Gastrocnemius medialis (tissue), 4 donors: ENCODE measurements around the gene UGGT2. TPM values are rescaled to one million over a fixed set of nuclear protein-coding genes. Genes with fewer than 3 reads are reported as not detected.

ENCODE experiments used
- ATAC-seq, 2 donors: fragments of 150-250 bp; one replicate each; pipeline ENCODE4 v1.9.1; 2016
- DNase-seq, 2 donors: peaks; one replicate each; pipeline ENCODE4 v3.0.0-alpha.2; 2019
- H3K27ac ChIP-seq, 4 donors: fragments of 200-600 bp; sonication (generic); 1 replicate in 1 of 4; 2 replicates in 3 of 4; pipeline ENCODE4 v1.5.1; 2016 to 2018; ENCODE audit warnings: mild to moderate bottlenecking in 2 of 4, moderate library complexity in 1 of 4
- H3K27me3 ChIP-seq, 3 donors: fragments of 200-600 bp; sonication (generic) in 2 of 3; 1 replicate in 1 of 3; 2 replicates in 2 of 3; pipeline versions ENCODE4 v1.5.1 to v1.6.0; 2016 to 2019; ENCODE audit warnings: mild to moderate bottlenecking in 1 of 3, moderate library complexity in 1 of 3
- H3K36me3 ChIP-seq, 2 donors: fragments of 200-600 bp; sonication (generic) in 1 of 2; one replicate each; pipeline ENCODE4 v1.5.1; 2017 to 2018
- H3K4me1 ChIP-seq, 2 donors: fragments of 200-600 bp; sonication (generic) in 1 of 2; one replicate each; pipeline ENCODE4 v1.5.1; 2016 to 2017; ENCODE audit warnings: mild to moderate bottlenecking in 2 of 2
- H3K4me3 ChIP-seq, 4 donors: fragments of 200-600 bp; sonication (generic) in 3 of 4; 1 replicate in 1 of 4; 2 replicates in 3 of 4; pipeline ENCODE4 v1.5.1; 2016 to 2019; ENCODE audit warnings: mild to moderate bottlenecking in 2 of 4
- H3K9me3 ChIP-seq, 3 donors: fragments of 200-600 bp; sonication (generic) in 2 of 3; 1 replicate in 1 of 3; 2 replicates in 2 of 3; pipeline ENCODE4 v1.5.1; 2016 to 2019
- CTCF ChIP-seq, 5 experiments: fragments of 450-650 bp in 3 of 5; fragments of 200-600 bp in 2 of 5; sonication (generic) in 2 of 5; IDR thresholded peaks in 4 of 5; conservative IDR thresholded peaks in 1 of 5; 1 replicate in 4 of 5; 2 replicates in 1 of 5; pipeline ENCODE4 v1.5.1; 2016 to 2019; ENCODE audit warnings: antibody characterized with exemption in 5 of 5, mild to moderate bottlenecking in 3 of 5, moderate library complexity in 3 of 5
- POLR2A ChIP-seq, 2 donors: fragments of 450-650 bp; IDR thresholded peaks; one replicate each; pipeline ENCODE4 v1.6.1; 2017; ENCODE audit warnings: antibody characterized with exemption in 2 of 2, mild to moderate bottlenecking in 2 of 2, moderate library complexity in 2 of 2
- in situ Hi-C, 4 donors: fragments of 200-750 bp; cut with MboI; loops; one replicate each; pipeline versions ENCODE4 v1.15.0 to v1.8.0; 2017; ENCODE audit warnings: low sequenced_read_pairs in 4 of 4
- intact Hi-C: fragments of 100-400 bp; cut with DNase I; formaldehyde crosslinking; loops from one replicate; pipeline ENCODE4 v1.15.1; 2023; ENCODE audit warnings: low total_unique reads
- total RNA-seq, 4 donors: library from RNA; depleted of rRNA; stranded (reverse); fragments of >200 nt; gene quantifications; one replicate each; pipeline versions ENCODE4 v1.1.0 to v1.2.3, GENCODE V29; 2016

UGGT2 gene
- total RNA-seq, 4 donors from 2014 or later: 4.0 to 10.6 (median 6.8) TPM

- H3K27me3 ChIP-seq: no peaks in the 10 kb centered on the region
- H3K4me3 ChIP-seq: no peak overlapping the region
- in situ Hi-C loops: no loop called here
- no peak for ATAC-seq
- H3K4me1 ChIP-seq: no peaks in the 10 kb centered on the region
- H3K27ac ChIP-seq: no peak overlapping the region
- peaks cover 0 to 10% of the 10 kb centered on the region in 2 donors for H3K36me3 ChIP-seq
- intact Hi-C loops: no loop called here
- no peak for TF ChIP-seq POLR2A (IDR thresholded peaks at IDR 0.05)
- TF ChIP-seq CTCF (IDR thresholded peaks at IDR 0.05 in 4 of 5, conservative IDR thresholded peaks at IDR 0.05 in 1 of 5): no peak
- H3K9me3 ChIP-seq: no peaks in the 10 kb centered on the region
- DNase-seq: no peak
Measured at GRCh38 chr13:95814495-95814894, 238.7 kb downstream of the UGGT2 start.

DNA sequence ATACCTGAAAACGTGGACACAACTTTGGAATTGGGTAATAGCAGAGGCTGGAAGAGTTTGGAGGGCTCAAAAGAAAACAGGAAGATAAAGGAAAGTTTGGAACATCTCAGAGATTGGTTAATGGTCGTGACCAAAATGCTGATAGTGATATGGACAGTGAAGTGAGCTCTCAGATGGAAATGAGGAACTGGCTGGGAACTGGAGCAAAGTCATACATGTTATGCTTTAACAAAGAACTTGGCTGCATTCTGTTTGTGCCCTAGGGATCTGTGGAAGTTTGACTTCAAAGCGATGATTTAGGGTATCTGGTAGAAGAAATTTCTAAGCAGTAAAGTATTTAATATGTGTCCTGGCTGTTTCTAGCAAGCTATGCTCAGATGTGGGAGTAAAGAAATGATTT lies 240.1 kb downstream of the UGGT2 start:
- Histone ChIP-seq H3K27ac (no peak overlapping the region), H3K27me3 (no peaks in the 10 kb centered on the region), H3K36me3 (peaks cover 0 to 10% of the 10 kb centered on the region in 2 donors), H3K4me1 (no peaks in the 10 kb centered on the region), H3K4me3 (no peak overlapping the region), H3K9me3 (no peaks in the 10 kb centered on the region)
- DNase-seq (no peak), ATAC-seq (no peak)
- TF ChIP-seq POLR2A (IDR thresholded peaks at IDR 0.05) (no peak), CTCF (IDR thresholded peaks at IDR 0.05 in 4 of 5, conservative IDR thresholded peaks at IDR 0.05 in 1 of 5) (no peak)
- in situ Hi-C loops: no loop called here
- intact Hi-C loops: no loop called here

GRCh38 chr13:95809429-95809828 lies 243.8 kb downstream of the UGGT2 start:
- H3K9me3 ChIP-seq: peaks cover 0 to 4% (median 0%) of the 10 kb centered on the region in 3 donors
- no peak for ATAC-seq

GRCh38 chr13:95805921-95806320 lies 247.3 kb downstream of the UGGT2 start:
- Histone ChIP-seq H3K27ac (no peak overlapping the region), H3K9me3 (peaks cover 0 to 5% (median 0%) of the 10 kb centered on the region in 3 donors), H3K27me3 (no peaks in the 10 kb centered on the region), H3K4me1 (no peaks in the 10 kb centered on the region), H3K36me3 (no peaks in the 10 kb centered on the region), H3K4me3 (no peak overlapping the region)
- DNase-seq (no peak), ATAC-seq (no peak)
- in situ Hi-C loops: no loop called here
- TF ChIP-seq CTCF (IDR thresholded peaks at IDR 0.05 in 4 of 5, conservative IDR thresholded peaks at IDR 0.05 in 1 of 5) (no peak), POLR2A (IDR thresholded peaks at IDR 0.05) (no peak)
- intact Hi-C loops: no loop called here

More at GRCh38 chr13:95809429-95809828, 243.8 kb downstream of the UGGT2 start:
- in situ Hi-C loops (no loop called here), intact Hi-C loops (no loop called here)
- Histone ChIP-seq H3K4me1 (no peaks in the 10 kb centered on the region), H3K27ac (no peak overlapping the region), H3K4me3 (no peak overlapping the region), H3K27me3 (no peaks in the 10 kb centered on the region), H3K36me3 (no peaks in the 10 kb centered on the region)
- no peak for DNase-seq
- TF ChIP-seq CTCF (IDR thresholded peaks at IDR 0.05 in 4 of 5, conservative IDR thresholded peaks at IDR 0.05 in 1 of 5): no peak
- no peak for TF ChIP-seq POLR2A (IDR thresholded peaks at IDR 0.05)

DNA sequence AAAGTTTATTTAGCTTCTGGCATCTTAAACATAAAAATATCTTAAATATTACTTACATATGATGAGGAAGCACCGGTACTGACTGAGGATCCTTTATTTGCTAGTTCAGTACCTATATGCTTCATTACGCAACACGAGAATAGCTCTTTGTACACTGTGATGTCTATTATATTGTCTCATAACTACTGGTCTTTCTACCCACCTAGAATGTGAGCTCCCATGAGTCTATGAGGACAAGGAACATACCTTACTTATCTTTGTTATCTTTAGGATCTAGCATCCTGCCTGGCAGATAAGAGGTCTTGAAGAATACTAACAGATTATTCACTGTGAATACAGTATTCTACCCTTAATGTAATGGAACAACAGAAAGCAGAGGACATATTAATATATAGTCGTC lies 251.4 kb downstream of the UGGT2 start:
- Histone ChIP-seq H3K4me1 (no peaks in the 10 kb centered on the region), H3K36me3 (no peaks in the 10 kb centered on the region), H3K9me3 (peaks cover 0 to 5% (median 0%) of the 10 kb centered on the region in 3 donors), H3K4me3 (no peak overlapping the region), H3K27ac (no peak overlapping the region), H3K27me3 (no peaks in the 10 kb centered on the region)
- no peak for DNase-seq
- intact Hi-C loops: no loop called here
- TF ChIP-seq CTCF (IDR thresholded peaks at IDR 0.05 in 4 of 5, conservative IDR thresholded peaks at IDR 0.05 in 1 of 5): no peak
- TF ChIP-seq POLR2A (IDR thresholded peaks at IDR 0.05): no peak
- in situ Hi-C loops: no loop called here
- ATAC-seq: no peak
